H1 (cell line): Measurements from ENCODE around the gene TOP1.

ENCODE experiments used
- CTCF ChIP-seq, 3 experiments: IDR thresholded peaks; 1 replicate in 2 of 3; 2 replicates in 1 of 3; pipeline versions ENCODE4 v1.5.1 to v1.6.1; 2011; ENCODE audit warnings: low read length in 3 of 3, mild to moderate bottlenecking in 3 of 3, inconsistent platforms in 2 of 3, low read depth in 1 of 3, moderate library complexity in 1 of 3; ENCODE audit not compliant: insufficient read depth in 1 of 3; ENCODE audit errors: control extremely low read depth in 1 of 3
- EGR1 ChIP-seq: IDR thresholded peaks from 2 replicates; pipeline ENCODE4 v1.6.1; 2011; ENCODE audit warnings: low read depth, low read length, borderline replicate concordance
- EZH2 ChIP-seq: fragments of 200-600 bp; sonication (generic); IDR thresholded peaks from 2 replicates; pipeline ENCODE4 v1.7.1; 2012; ENCODE audit warnings: low read depth, mild to moderate bottlenecking, moderate library complexity, low read length, inconsistent platforms; ENCODE audit not compliant: severe bottlenecking
- SUZ12 ChIP-seq: fragments of 200-600 bp; sonication (generic); IDR thresholded peaks from 2 replicates; pipeline ENCODE4 v1.6.1; 2012; ENCODE audit warnings: mild to moderate bottlenecking, inconsistent platforms, low read length, moderate library complexity, mixed read lengths
- TAF1 ChIP-seq: IDR thresholded peaks from 2 replicates; pipeline ENCODE4 v1.6.1; 2011; ENCODE audit warnings: mild to moderate bottlenecking, low read depth, low read length

- TF ChIP-seq EZH2 (no peak), TAF1 (no peak), SUZ12 (no peak), EGR1 (no peak), CTCF (IDR thresholded peaks at IDR 0.05; ENCODE audit: control extremely low read depth in 1 of 3, insufficient read depth in 1 of 3, low read depth in 1 of 3, low read length in 3 of 3) (no peak)
Measured at GRCh38 chr20:41006126-41006935, 22.3 kb upstream of the TOP1 start.
